Vagina (tissue), 2 donors: Measurements from ENCODE around the gene CTDSPL. TPM values are rescaled to one million over a fixed set of nuclear protein-coding genes. Genes with fewer than 3 reads are reported as not detected.
"Not testable (repeated sequence)": the region's sequence is repeated elsewhere in the genome, so short reads cannot be mapped to it uniquely, and the experiment has no call there.

ENCODE experiments used
- DNase-seq, 2 donors: peaks; one replicate each; pipeline ENCODE4 v3.0.0-alpha.2; 2017; ENCODE audit errors: extremely low spot score in 2 of 2
- H3K27ac ChIP-seq: fragments of 200-600 bp; sonication (generic); one replicate; pipeline ENCODE4 v1.5.1; 2019
- H3K27me3 ChIP-seq: fragments of 200-600 bp; sonication (generic); one replicate; pipeline ENCODE4 v1.5.1; 2019
- H3K36me3 ChIP-seq, 2 donors: fragments of 200-600 bp; sonication (generic); one replicate each; pipeline ENCODE4 v1.5.1; 2017 to 2019
- H3K4me1 ChIP-seq: fragments of 200-600 bp; sonication (generic); one replicate; pipeline ENCODE4 v1.5.1; 2019
- H3K4me3 ChIP-seq, 2 donors: fragments of 200-600 bp; sonication (generic); 1 replicate in 1 of 2; 2 replicates in 1 of 2; pipeline ENCODE4 v1.5.1; 2016 to 2019
- H3K9me3 ChIP-seq: fragments of 200-600 bp; sonication (generic); one replicate; pipeline ENCODE4 v1.5.1; 2019
- CTCF ChIP-seq, 3 experiments: fragments of 450-650 bp in 2 of 3; fragments of 200-600 bp in 1 of 3; sonication (generic) in 1 of 3; IDR thresholded peaks; one replicate each; pipeline ENCODE4 v1.5.1; 2017 to 2019; ENCODE audit warnings: antibody characterized with exemption in 3 of 3, mild to moderate bottlenecking in 2 of 3, moderate library complexity in 2 of 3
- POLR2A ChIP-seq, 2 donors: fragments of 450-650 bp; IDR thresholded peaks; one replicate each; pipeline ENCODE4 v1.6.1; 2017; ENCODE audit warnings: antibody characterized with exemption in 2 of 2, mild to moderate bottlenecking in 2 of 2, moderate library complexity in 2 of 2
- POLR2AphosphoS5 ChIP-seq, 2 donors: sonication (generic); formaldehyde crosslinking; IDR thresholded peaks; one replicate each; pipeline ENCODE4 v1.9.0; 2017; ENCODE audit warnings: antibody characterized with exemption in 2 of 2, mild to moderate bottlenecking in 2 of 2, low read depth in 1 of 2; ENCODE audit not compliant: insufficient read depth in 1 of 2
- intact Hi-C: fragments of 100-400 bp; cut with DNase I; formaldehyde crosslinking; loops from one replicate; pipeline ENCODE4 v1.15.1; 2023
- total RNA-seq: library from RNA; depleted of rRNA; stranded (reverse); fragments of >200 nt; gene quantifications from one replicate; pipeline ENCODE4 v1.2.3, GENCODE V29; 2016

Gene CTDSPL
- total RNA-seq, 1 donor from 2014 or later, result 28.0 TPM

DNA sequence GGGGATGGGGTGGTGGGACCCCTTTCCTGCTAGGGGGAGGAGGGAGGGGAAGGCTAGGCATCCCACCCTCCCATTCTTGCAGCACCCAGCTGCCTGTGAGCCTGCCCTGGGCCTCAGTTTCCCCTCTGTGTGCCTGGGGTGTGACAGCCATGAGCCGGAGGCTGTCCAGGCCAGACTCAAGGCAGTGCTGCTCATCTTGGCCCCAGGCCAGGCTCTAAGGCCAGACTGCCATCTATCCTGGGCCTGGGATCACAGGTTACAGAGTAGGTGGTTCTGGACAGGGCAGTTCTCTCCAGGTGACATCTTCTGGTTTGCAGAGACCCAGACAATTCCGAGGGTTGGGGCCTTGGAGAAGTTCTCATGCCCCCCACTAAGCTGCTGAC is 125.6 kb downstream of the CTDSPL start:
- Histone ChIP-seq H3K4me3 (no peak overlapping the region), H3K4me1 (no peaks in the 10 kb centered on the region)
- intact Hi-C loops, result no loop called here

DNA sequence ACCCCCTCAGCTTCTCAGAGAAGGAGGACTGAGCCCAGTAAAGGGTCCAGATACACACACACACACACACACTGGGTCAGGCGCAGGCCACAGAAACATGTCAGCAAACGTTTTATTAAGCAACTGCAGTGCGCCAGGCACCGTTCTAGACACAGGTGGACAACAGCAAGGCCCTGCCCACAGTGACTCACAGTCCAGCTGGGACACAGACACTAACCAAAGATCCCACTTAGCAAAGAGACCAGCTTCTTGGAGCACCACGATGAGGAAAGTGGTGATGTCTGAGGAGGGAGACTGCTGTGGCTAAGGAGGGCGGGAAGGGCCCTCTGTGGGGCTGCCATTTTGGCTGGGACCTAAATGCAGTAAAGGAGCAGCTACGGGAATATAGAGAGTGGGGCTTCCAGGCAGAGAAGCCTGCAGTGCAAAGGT is 126.1 kb downstream of the CTDSPL start:
- intact Hi-C loops, result no loop called here
- Histone ChIP-seq H3K4me1 (peaks cover under 1% of the 10 kb centered on the region), H3K9me3 (no peaks in the 10 kb centered on the region), H3K36me3 (peaks cover 0 to 2% of the 10 kb centered on the region in 2 donors), H3K4me3 (no peak overlapping the region), H3K27me3 (no peaks in the 10 kb centered on the region), H3K27ac (no peak overlapping the region)
- no peak for TF ChIP-seq POLR2A (IDR thresholded peaks at IDR 0.05)
- no peak for TF ChIP-seq CTCF (IDR thresholded peaks at IDR 0.05)
- no peak for TF ChIP-seq POLR2AphosphoS5 (IDR thresholded peaks at IDR 0.05; ENCODE audit: insufficient read depth in 1 of 2, low read depth in 1 of 2)
- DNase-seq, result no peak

More for the DNA sequence above, 125.6 kb downstream of the CTDSPL start:
- Histone ChIP-seq H3K36me3 (peaks cover 0 to 6% of the 10 kb centered on the region in 2 donors), H3K27ac (no peak overlapping the region), H3K9me3 (no peaks in the 10 kb centered on the region), H3K27me3 (no peaks in the 10 kb centered on the region)
- no peak for TF ChIP-seq CTCF (IDR thresholded peaks at IDR 0.05)
- no peak for TF ChIP-seq POLR2AphosphoS5 (IDR thresholded peaks at IDR 0.05; ENCODE audit: insufficient read depth in 1 of 2, low read depth in 1 of 2)
- TF ChIP-seq POLR2A (IDR thresholded peaks at IDR 0.05), result no peak
- no peak for DNase-seq

DNA sequence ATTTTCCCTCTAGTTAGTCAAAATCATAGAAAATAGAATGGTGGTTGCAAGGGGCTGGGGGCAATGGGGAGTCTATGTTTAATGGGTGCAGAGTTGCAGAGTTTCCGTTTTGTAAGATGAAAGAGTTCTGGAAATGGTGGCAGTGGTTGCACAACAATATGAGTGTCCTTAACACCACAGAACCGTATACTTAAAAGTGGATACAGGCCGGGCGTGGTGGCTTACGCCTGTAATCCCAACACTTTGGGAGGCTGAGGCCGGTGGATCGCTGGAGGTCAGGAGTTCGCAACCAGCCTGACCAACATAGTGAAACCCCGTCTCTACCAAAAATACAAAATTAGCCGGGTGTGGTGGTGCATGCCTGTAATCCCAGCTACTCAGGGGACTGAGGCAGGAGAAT is 126.7 kb downstream of the CTDSPL start:
- H3K27ac ChIP-seq, H3K36me3 ChIP-seq, H3K9me3 ChIP-seq, H3K4me1 ChIP-seq, H3K27me3 ChIP-seq, intact Hi-C loops, DNase-seq, H3K4me3 ChIP-seq: not testable (repeated sequence)

DNA sequence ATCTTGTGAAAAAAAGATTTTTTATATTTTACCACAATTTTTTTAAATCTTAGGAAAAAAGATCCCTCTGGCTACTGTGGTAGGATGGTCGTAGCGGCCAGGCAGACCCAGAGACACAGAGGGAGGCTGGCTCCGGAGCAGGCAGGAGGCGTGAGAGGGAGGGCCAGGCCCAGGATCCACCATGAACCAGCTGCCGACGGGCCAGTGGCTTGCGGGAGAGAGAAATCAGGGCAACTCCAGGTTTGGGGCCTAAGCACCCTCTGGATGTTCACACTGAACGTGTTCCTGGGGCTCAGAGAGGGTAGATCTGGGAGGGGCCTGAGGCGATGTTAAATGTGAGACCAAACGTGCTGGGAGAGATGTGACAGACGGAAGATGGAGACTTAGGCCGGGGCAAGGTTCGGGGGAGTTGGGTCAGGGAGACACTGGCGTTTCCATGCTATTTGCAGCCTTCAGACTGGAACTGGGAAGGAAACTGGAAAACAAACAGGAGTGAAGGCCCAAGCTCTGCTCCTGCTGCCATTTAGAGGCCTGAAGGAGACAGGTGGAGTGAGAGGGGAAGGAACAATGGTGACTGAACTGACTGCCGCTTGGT is 127.3 kb downstream of the CTDSPL start:
- H3K27me3 ChIP-seq, result no peaks in the 10 kb centered on the region
- intact Hi-C loops, result no loop called here
- no peaks in the 10 kb centered on the region for H3K9me3 ChIP-seq
- peaks cover 11% of the 10 kb centered on the region for H3K4me1 ChIP-seq
- no peak overlapping the region for H3K27ac ChIP-seq
- DNase-seq, result no peak
- TF ChIP-seq POLR2A (IDR thresholded peaks at IDR 0.05), result no peak
- TF ChIP-seq POLR2AphosphoS5 (IDR thresholded peaks at IDR 0.05; ENCODE audit: insufficient read depth in 1 of 2, low read depth in 1 of 2), result no peak
- no peak for TF ChIP-seq CTCF (IDR thresholded peaks at IDR 0.05)
- H3K4me3 ChIP-seq, result no peak overlapping the region
- no peaks in the 10 kb centered on the region for H3K36me3 ChIP-seq

- Histone ChIP-seq H3K27me3 (no peaks in the 10 kb centered on the region), H3K27ac (no peak overlapping the region), H3K9me3 (no peaks in the 10 kb centered on the region), H3K4me3 (no peak overlapping the region), H3K4me1 (peaks cover 17% of the 10 kb centered on the region), H3K36me3 (no peaks in the 10 kb centered on the region)
- no peak for DNase-seq
- intact Hi-C loops, result no loop called here
- TF ChIP-seq POLR2A (IDR thresholded peaks at IDR 0.05), result no peak
- no peak for TF ChIP-seq POLR2AphosphoS5 (IDR thresholded peaks at IDR 0.05; ENCODE audit: insufficient read depth in 1 of 2, low read depth in 1 of 2)
- no peak for TF ChIP-seq CTCF (IDR thresholded peaks at IDR 0.05)
These were observed 128.3 kb downstream of the CTDSPL start for GRCh38 chr3:37989821-37990480.
